ENCODE results near the gene SLC9B1.
A peak's percentile ranks its signal among the peaks of the same experiment; 100 is the strongest.

SLC9B1 gene

GRCh38 chr4:103019308-103020124 is at the start of gene SLC9B1:
TSS of gene SLC9B1 (minus strand) at chr4:103019705. CDS start at chr4:102991711, 27,994 bp downstream.
- DNase-seq = peak; percentile 90

- no peak for DNase-seq
Measured at GRCh38 chr4:103067841-103068547, 48.5 kb upstream of the SLC9B1 start.

- no peak for DNase-seq
Measured at GRCh38 chr4:103060453-103061148, 41.1 kb upstream of the SLC9B1 start.

- no peak for DNase-seq
Measured at GRCh38 chr4:103054030-103054429, 34.5 kb upstream of the SLC9B1 start.

- DNase-seq = no peak
Measured at GRCh38 chr4:103052779-103053178, 33.3 kb upstream of the SLC9B1 start.

GRCh38 chr4:103052145-103052544 is 32.6 kb upstream of the SLC9B1 start:
- DNase-seq = no peak

GRCh38 chr4:103050736-103051436 is 31.4 kb upstream of the SLC9B1 start:
- no peak for DNase-seq

- peak; percentile 9 for DNase-seq
Measured at GRCh38 chr4:103046416-103047290, 27.1 kb upstream of the SLC9B1 start.

GRCh38 chr4:103044183-103044582 is 24.7 kb upstream of the SLC9B1 start:
- DNase-seq = no peak

GRCh38 chr4:103036169-103036568 is 16.7 kb upstream of the SLC9B1 start:
- DNase-seq = no peak

- DNase-seq = no peak
Measured at GRCh38 chr4:103032574-103032973, 13.1 kb upstream of the SLC9B1 start.

- DNase-seq = no peak
Measured at GRCh38 chr4:103030791-103031190, 11.3 kb upstream of the SLC9B1 start.

GRCh38 chr4:103029300-103029699 is 9.8 kb upstream of the SLC9B1 start:
- no peak for DNase-seq

GRCh38 chr4:103026868-103027267 is 7.4 kb upstream of the SLC9B1 start:
- no peak for DNase-seq

GRCh38 chr4:103024996-103025395 is 5.5 kb upstream of the SLC9B1 start:
- no peak for DNase-seq

- no peak for DNase-seq
Measured at GRCh38 chr4:103021120-103021519, 1.6 kb upstream of the SLC9B1 start.

GRCh38 chr4:103018391-103019307 is 856 bp downstream of the SLC9B1 start:
- DNase-seq = no peak

GRCh38 chr4:103012551-103012950 is 7.0 kb downstream of the SLC9B1 start:
- DNase-seq = no peak

- DNase-seq = no peak
Measured at GRCh38 chr4:103012060-103012459, 7.4 kb downstream of the SLC9B1 start.

- no peak for DNase-seq
Measured at GRCh38 chr4:103011378-103012025, 8.0 kb downstream of the SLC9B1 start.

All from activated CD4-positive, alpha-beta T cell treated with anti-CD3 and anti-CD28 coated beads for 1 hour (primary cell).